ENCODE results near the gene DNAH9. TPM values are rescaled to one million over a fixed set of nuclear protein-coding genes. Genes with fewer than 3 reads are reported as not detected.

The DNAH9 gene
- total and polyA plus RNA-seq, 2 of the 8 experiments (the other 6 are each of a cell fraction or from before 2014, with no cell fraction given) = 0.21 to 0.86 TPM

DNA sequence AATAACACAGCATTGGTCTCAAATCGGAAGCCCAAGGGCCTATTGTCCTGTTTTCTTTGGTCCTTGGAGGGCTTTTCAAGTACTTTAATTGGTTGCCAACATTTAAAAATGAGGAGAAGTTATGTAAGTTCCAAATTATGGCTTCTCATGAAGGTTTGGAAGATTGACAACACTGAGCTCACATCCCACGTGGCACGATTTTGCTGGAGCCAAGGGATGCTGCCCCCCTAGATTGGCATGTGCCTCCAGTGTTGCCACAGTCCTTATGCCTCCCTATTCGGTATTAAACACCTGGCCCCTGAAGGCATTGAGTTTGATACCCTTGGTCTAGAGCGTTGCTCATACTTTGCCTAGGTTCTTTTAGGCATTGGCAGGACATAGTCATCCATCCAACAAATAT, 291.0 kb downstream of the DNAH9 start:
- POLR2A ChIA-PET (ENCODE audit: partially characterized antibody) = no interaction called here
- no peak overlapping the region for H4K5ac ChIP-seq (ENCODE audit: insufficient read length, low read depth, low read length)

More for the DNA sequence above, 291.0 kb downstream of the DNAH9 start:
- Histone ChIP-seq H4K20me1 (replicated peaks in 1 of 2; ENCODE audit: control insufficient read depth in 1 of 2, insufficient read depth in 2 of 2, low read length in 2 of 2) (no peaks in the 10 kb centered on the region), H3K36me3 (ENCODE audit: control insufficient read depth in 2 of 4, insufficient read depth in 4 of 4, low read length in 3 of 4) (no peaks in the 10 kb centered on the region), H3K27ac (ENCODE audit: low read depth, low read length) (no peak overlapping the region), H3K23ac (ENCODE audit: insufficient read length) (no peak overlapping the region), H3K23me2 (ENCODE audit: low read depth, low read length) (no peaks in the 10 kb centered on the region), H2AK5ac (ENCODE audit: low read depth, low read length) (no peak overlapping the region), H3K9me3 (ENCODE audit: insufficient read depth in 2 of 2, low read depth in 1 of 2, low read length in 1 of 2) (no peaks in the 10 kb centered on the region), H3K56ac (replicated peaks; ENCODE audit: insufficient read length, low read depth, low read length) (no peak overlapping the region), H3K79me1 (ENCODE audit: low read depth, low read length) (no peaks in the 10 kb centered on the region), H3K18ac (ENCODE audit: extremely low read depth, low read length) (no peak overlapping the region), H3K4me1 (replicated peaks in 1 of 4; ENCODE audit: control insufficient read depth in 3 of 4, insufficient read depth in 4 of 4, low read length in 3 of 4) (no peaks in the 10 kb centered on the region), H3K4me2 (ENCODE audit: insufficient read depth in 1 of 2, low read depth in 2 of 2, low read length in 2 of 2) (no peak overlapping the region), H2BK12ac (ENCODE audit: low read depth, low read length) (no peak overlapping the region), H4K91ac (replicated peaks; ENCODE audit: insufficient read length, low read length) (no peak overlapping the region), H3K9ac (replicated peaks in 1 of 4; ENCODE audit: extremely low read depth in 1 of 4, low read depth in 3 of 4, low read length in 3 of 4) (no peak overlapping the region), H4K8ac (ENCODE audit: extremely low read depth, insufficient read depth, low read length) (no peak overlapping the region), H3K4ac (replicated peaks; ENCODE audit: insufficient read length, low read depth, low read length) (no peak overlapping the region), H3K27me3 (replicated peaks in 1 of 4; ENCODE audit: control insufficient read depth in 3 of 4, extremely low read depth in 1 of 4, insufficient read depth in 3 of 4, low read length in 3 of 4) (no peaks in the 10 kb centered on the region), H2BK5ac (ENCODE audit: low read depth, low read length) (no peak overlapping the region), H3K79me2 (ENCODE audit: control insufficient read depth in 1 of 2, insufficient read depth in 2 of 2, low read length in 2 of 2) (no peaks in the 10 kb centered on the region), H2BK120ac (replicated peaks; ENCODE audit: low read depth, low read length) (no peak overlapping the region), H2AFZ (ENCODE audit: low read length) (no peak overlapping the region), H2BK15ac (ENCODE audit: low read length) (no peak overlapping the region), H3K14ac (ENCODE audit: insufficient read length) (no peak overlapping the region), H2BK20ac (ENCODE audit: low read length) (no peak overlapping the region), H3K4me3 (ENCODE audit: extremely low read depth in 1 of 4, insufficient read depth in 2 of 4, low read depth in 3 of 4, low read length in 4 of 4) (no peak overlapping the region)
- 90% methylated on average over 5 of the region's 5 CpGs; no CpG with 5 or more reads in 1 of the 2 experiments for WGBS, 2 experiments (ENCODE audit: extremely low coverage in 1 of 2, insufficient coverage in 1 of 2, insufficient read length in 1 of 2, insufficient replicate concordance in 2 of 2, low coverage in 1 of 2, low lambda C conversion rate in 2 of 2, missing lambda C conversion rate in 1 of 2)
- TF ChIP-seq TCF12 (IDR thresholded peaks at IDR 0.05; ENCODE audit: low read depth, low read length) = no peak
- no peak for TF ChIP-seq SP1 (IDR thresholded peaks at IDR 0.05; ENCODE audit: low read depth, low read length)
- no peak for TF ChIP-seq SIRT6 (IDR thresholded peaks at IDR 0.05; ENCODE audit: low read length)
- TF ChIP-seq RNF2 (IDR thresholded peaks at IDR 0.05; ENCODE audit: borderline replicate concordance, low read depth, low read length, missing control alignments, poor library complexity, severe bottlenecking) = no peak
- DNase-seq (ENCODE audit: low read depth in 1 of 2, low spot score in 2 of 2) (no peak), FAIRE-seq (no peak)
- CTCF ChIA-PET (ENCODE audit: partially characterized antibody) = interaction anchor here (1.0 kb wide), 1 partner anchor 10 kb away, joined by 3 read pairs; no protein-coding TSS in a partner anchor

All from H1 (cell line).